Measurements from ENCODE around the gene STIM1.

The STIM1 gene

GRCh38 chr11:3955299-3955665 lies 99.8 kb downstream of the STIM1 start:
- DNase-seq: no peak

GRCh38 chr11:3956038-3956437 lies 100.6 kb downstream of the STIM1 start:
- DNase-seq: no peak

DNA sequence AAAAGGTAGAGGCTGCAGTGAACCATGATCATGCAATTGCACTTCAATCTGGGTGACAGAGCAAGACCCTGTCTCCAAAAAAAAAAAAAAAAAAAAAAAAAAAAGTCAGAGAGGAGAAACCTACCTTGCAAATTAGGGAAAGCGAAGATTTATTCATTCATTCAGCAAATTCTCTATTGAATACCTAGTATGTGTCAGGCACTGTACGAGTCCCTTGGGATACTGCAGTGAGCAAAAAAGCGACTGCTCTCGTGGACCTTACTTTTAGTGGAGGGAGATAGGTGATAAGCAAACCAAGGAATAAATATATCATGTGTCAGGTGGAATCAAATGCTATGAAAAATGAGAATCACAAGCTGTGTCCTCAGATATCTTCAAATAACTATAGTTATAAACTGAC lies 101.3 kb downstream of the STIM1 start:
- DNase-seq: no peak

- DNase-seq: no peak
These were observed 102.0 kb downstream of the STIM1 start for GRCh38 chr11:3957437-3957836.

DNA sequence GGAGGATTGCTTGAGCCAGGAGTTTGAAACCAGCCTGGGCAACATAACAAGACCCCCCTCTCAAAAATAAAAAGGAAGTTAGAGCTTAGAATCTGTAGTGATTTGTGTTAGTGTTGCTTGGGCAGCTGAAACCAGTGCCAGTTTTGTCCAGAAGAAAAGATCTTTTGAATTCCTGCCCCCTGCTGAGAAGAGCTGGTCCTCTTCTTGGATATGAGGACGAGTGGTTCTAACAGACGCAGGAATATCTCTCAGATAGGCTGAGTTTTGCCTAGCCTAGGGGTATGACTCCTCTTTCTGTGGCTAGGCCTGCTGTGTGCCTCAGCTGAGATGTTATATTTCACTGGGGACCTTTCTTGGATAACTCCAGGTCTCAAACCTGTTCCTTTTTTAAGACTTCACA lies 102.8 kb downstream of the STIM1 start:
- no peak for DNase-seq

- no peak for DNase-seq
These were observed 103.8 kb downstream of the STIM1 start for GRCh38 chr11:3959015-3959902.

GRCh38 chr11:3959903-3960265 lies 104.4 kb downstream of the STIM1 start:
- no peak for DNase-seq

- DNase-seq: no peak
These were observed 107.0 kb downstream of the STIM1 start for GRCh38 chr11:3962406-3962840.

GRCh38 chr11:3964056-3964455 lies 108.6 kb downstream of the STIM1 start:
- DNase-seq: no peak

DNA sequence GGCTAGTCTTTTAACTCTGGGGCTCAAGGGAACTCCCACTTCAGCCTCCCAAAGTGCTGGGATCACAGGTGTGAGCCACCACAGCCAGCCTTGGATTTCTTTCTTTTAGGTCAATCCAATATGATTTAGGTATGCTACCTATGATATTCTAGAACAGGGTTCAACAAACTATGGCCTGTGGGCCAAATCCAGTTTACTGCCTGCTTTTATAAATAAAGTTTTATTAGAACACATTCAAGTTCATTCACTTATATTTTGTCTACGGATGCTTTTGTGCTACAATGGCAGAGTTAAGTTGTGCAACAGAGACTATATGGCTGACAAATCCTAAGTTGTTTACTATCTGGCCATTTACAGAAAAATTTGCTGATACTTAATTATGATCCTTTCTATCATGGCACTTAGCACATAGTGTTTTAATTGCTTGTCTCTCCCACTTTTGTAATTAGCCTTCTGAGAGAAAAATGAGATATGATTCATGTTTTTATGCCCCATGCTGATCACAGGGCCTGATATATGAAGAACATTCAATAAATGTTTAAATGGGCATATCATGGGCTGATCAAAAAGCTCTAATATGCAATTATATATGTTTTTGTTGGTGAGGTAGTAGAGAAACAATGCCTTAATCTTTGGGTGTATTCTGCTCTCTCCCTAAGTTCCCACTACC lies 109.6 kb downstream of the STIM1 start:
- no peak for DNase-seq

- no peak for DNase-seq
These were observed 112.2 kb downstream of the STIM1 start for GRCh38 chr11:3967695-3968094.

DNA sequence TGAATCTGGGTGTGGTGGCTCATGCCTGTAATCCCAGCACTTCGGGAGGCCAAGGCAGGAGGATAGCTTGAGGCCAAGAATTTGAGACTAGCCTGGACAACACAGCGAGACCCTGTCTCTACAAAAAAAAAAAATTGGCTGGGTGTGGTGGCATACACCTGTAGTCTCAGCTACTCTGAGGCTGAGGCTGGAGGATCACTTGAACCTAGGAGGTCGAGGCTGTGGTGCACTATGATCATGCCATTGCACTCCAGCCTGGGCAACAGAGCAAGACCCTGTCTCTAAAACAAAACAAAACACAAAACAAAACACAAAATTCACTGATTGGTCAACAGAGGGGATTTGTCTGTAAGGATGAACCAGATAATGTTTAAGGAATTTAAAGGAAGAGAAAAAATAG lies 113.7 kb downstream of the STIM1 start:
- no peak for DNase-seq

DNA sequence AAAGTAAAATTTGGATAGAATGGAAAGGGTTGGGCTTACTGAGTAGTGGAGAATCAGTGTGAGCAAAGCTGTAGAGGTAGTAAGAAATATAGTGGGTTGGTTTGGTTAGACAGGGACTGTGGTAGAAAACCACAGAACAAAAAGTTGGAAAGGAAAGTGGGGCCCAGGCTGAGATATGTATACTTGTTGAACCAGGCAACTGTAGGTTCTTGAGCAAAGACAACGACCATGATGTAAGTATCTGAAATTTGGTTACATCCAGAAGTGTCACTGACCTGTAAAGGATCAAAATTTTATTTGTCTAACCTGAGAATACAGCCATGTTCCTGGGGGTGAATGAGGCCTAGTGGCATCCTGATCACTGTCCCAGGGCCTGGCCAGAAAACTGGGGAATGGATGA lies 114.1 kb downstream of the STIM1 start:
- no peak for DNase-seq

DNA sequence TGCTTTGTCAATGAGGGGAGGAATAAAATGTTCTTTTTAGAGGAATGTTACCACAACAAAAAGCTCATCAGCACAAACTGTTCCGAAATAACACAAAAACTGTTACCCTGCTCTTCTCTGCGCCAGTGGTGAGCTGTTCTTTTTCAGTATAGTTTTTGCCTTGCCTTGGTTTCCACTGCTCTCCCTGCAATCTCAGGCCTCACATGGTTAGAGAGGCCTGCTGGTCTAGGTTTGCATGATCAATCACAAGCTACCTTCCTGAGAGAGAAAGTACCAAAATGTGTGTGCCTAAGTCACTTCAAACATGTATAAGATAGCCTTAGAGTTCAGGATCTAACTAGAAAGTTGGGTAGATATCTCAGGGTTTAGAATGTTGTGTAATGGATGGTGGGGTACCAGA lies 114.6 kb downstream of the STIM1 start:
- no peak for DNase-seq

GRCh38 chr11:3971756-3972404 lies 116.4 kb downstream of the STIM1 start:
- DNase-seq: no peak

GRCh38 chr11:3972431-3972830 lies 117.0 kb downstream of the STIM1 start:
- DNase-seq: no peak

- no peak for DNase-seq
These were observed 121.6 kb downstream of the STIM1 start for GRCh38 chr11:3977078-3977477.

GRCh38 chr11:3981084-3981633 lies 125.7 kb downstream of the STIM1 start:
- no peak for DNase-seq

GRCh38 chr11:3982431-3982830 lies 127.0 kb downstream of the STIM1 start:
- DNase-seq: no peak

GRCh38 chr11:3983101-3983500 lies 127.6 kb downstream of the STIM1 start:
- DNase-seq: no peak

DNA sequence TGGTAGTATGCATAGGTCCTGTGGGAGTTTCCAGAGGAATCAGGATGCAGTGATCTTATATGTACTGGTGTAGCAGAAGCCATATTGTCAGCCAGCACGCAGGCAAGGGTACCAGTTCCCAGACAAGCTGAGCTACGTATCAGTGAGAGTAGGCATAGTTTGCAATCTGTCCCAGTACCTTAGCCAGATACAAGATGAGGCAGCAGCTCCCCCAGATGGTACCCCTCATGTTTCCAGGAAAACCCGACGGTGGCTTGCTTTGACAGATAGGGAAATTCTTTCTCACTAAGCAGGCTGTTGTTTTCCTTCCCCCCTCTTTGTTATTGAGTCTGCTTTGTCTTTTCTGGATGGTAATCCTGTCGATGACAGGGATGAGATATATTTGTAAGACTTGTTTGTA lies 129.4 kb downstream of the STIM1 start:
- DNase-seq: peak; percentile 46 to 65

GRCh38 chr11:3985631-3986030 lies 130.2 kb downstream of the STIM1 start:
- DNase-seq: no peak

GRCh38 chr11:3986301-3986700 lies 130.8 kb downstream of the STIM1 start:
- DNase-seq: no peak
